ENCODE data around the gene EGFLAM. TPM values are rescaled to one million over a fixed set of nuclear protein-coding genes. Genes with fewer than 3 reads are reported as not detected.

Gene EGFLAM
- total and polyA plus RNA-seq, 9 of the 15 experiments (the other 6 are each of a cell fraction or from before 2014, with no cell fraction given) = 0.09 to 2.5 (median 1.0) TPM

GRCh38 chr5:38245307-38245706 lies 13.1 kb upstream of the EGFLAM start (continued):
- TF ChIP-seq THRB (CRISPR knock-in tag; conservative IDR thresholded peaks at IDR 0.05) = no peak
- TF ChIP-seq CBX3 (IDR thresholded peaks at IDR 0.05; ENCODE audit: borderline replicate concordance in 1 of 2, low read length in 2 of 2) = no peak

GRCh38 chr5:38249301-38249700 lies 9.1 kb upstream of the EGFLAM start:
- TF ChIP-seq ZNF655 (CRISPR knock-in tag; IDR thresholded peaks at IDR 0.05) = no peak
- no peaks in the 10 kb centered on the region for H3K79me2 ChIP-seq (ENCODE audit: control insufficient read depth, insufficient read depth, low read length)

More at GRCh38 chr5:38249301-38249700, 9.1 kb upstream of the EGFLAM start:
- no peaks in the 10 kb centered on the region for H3K9me3 ChIP-seq (replicated peaks; ENCODE audit: control insufficient read depth, insufficient read depth, low read depth, low read length)
- BruUV-seq (replicated peaks) = no TSS peak
- H3K4me2 ChIP-seq (ENCODE audit: insufficient read depth, low read length) = no peak overlapping the region
- H3K4me1 ChIP-seq (replicated peaks in 1 of 2; ENCODE audit: control insufficient read depth in 2 of 2, insufficient read depth in 2 of 2, low read length in 2 of 2) = no peaks in the 10 kb centered on the region
- H3K27ac ChIP-seq (ENCODE audit: extremely low read depth, low read depth, low read length) = no peak overlapping the region
- peaks cover 12% of the 10 kb centered on the region in 2 experiments; a peak in 4 of 5 replicates for H3K27me3 ChIP-seq (ENCODE audit: control insufficient read depth in 2 of 2, insufficient read depth in 2 of 2, low read length in 2 of 2)
- no peaks in the 10 kb centered on the region for H4K20me1 ChIP-seq (replicated peaks; ENCODE audit: control insufficient read depth, insufficient read depth, low read length)
- ChIA-PET CTCF (ENCODE audit: low intra/inter-chr PET ratio) (no interaction called here), POLR2A (interaction anchor here (0.6 to 0.9 kb wide), 2 partner anchors 16 to 671 kb away, joined by 3 to 6 read pairs; no protein-coding TSS in a partner anchor)
- no peaks in the 10 kb centered on the region for H3K36me3 ChIP-seq (ENCODE audit: control insufficient read depth, insufficient read depth, low read length)
- WGBS (ENCODE audit: insufficient coverage, low coverage, missing lambda C conversion rate) = 0% methylated on average over 1 of the region's 1 CpG
- in situ Hi-C loops (cut with MboI) (no loop called here), intact Hi-C loops (cut with micrococcal nuclease) (no loop called here)
- ATAC-seq (no peak), FAIRE-seq (no peak), DNase-seq (ENCODE audit: extremely low read depth in 1 of 4, low spot score in 3 of 4) (no peak)
- H3K9me1 ChIP-seq (ENCODE audit: control insufficient read depth, insufficient read depth, low read length) = no peaks in the 10 kb centered on the region
- H3K4me3 ChIP-seq = no peak overlapping the region
- no peak overlapping the region for H3K9ac ChIP-seq (ENCODE audit: insufficient read depth in 1 of 2, low read depth in 2 of 2, low read length in 2 of 2)
- H2AFZ ChIP-seq (ENCODE audit: low read depth, low read length) = no peak overlapping the region

All from K562 (cell line).